GM19099 (cell line): ENCODE data around the gene SVOP.

Experiments used
- POLR2A ChIP-seq: IDR thresholded peaks from 3 replicates; pipeline ENCODE4 v1.6.1; 2011; ENCODE audit warnings: low read depth; ENCODE audit not compliant: insufficient read length; ENCODE audit errors: extremely low read depth

SVOP gene

GRCh38 chr12:108964371-108965352 lies 56.2 kb downstream of the SVOP start:
- TF ChIP-seq POLR2A = no peak

- TF ChIP-seq POLR2A = no peak
Measured at GRCh38 chr12:108962256-108962655, 58.6 kb downstream of the SVOP start.

- TF ChIP-seq POLR2A = no peak
Measured at GRCh38 chr12:108959748-108960655, 60.9 kb downstream of the SVOP start.

- no peak for TF ChIP-seq POLR2A
Measured at GRCh38 chr12:108955225-108955835, 65.5 kb downstream of the SVOP start.

GRCh38 chr12:108950991-108951739 lies 69.7 kb downstream of the SVOP start:
- no peak for TF ChIP-seq POLR2A

- TF ChIP-seq POLR2A = no peak
Measured at GRCh38 chr12:108949976-108950375, 70.9 kb downstream of the SVOP start.

GRCh38 chr12:108948367-108948766 lies 72.5 kb downstream of the SVOP start:
- TF ChIP-seq POLR2A = no peak

- TF ChIP-seq POLR2A = no peak
Measured at GRCh38 chr12:108947097-108947496, 73.8 kb downstream of the SVOP start.

GRCh38 chr12:108940138-108940537 lies 80.7 kb downstream of the SVOP start:
- TF ChIP-seq POLR2A = no peak

- no peak for TF ChIP-seq POLR2A
Measured at GRCh38 chr12:108939594-108939993, 81.3 kb downstream of the SVOP start.

GRCh38 chr12:108938247-108938924 lies 82.5 kb downstream of the SVOP start:
- TF ChIP-seq POLR2A = no peak

- TF ChIP-seq POLR2A = no peak
Measured at GRCh38 chr12:108935159-108935763, 85.6 kb downstream of the SVOP start.

- TF ChIP-seq POLR2A = no peak
Measured at GRCh38 chr12:108933949-108934348, 86.9 kb downstream of the SVOP start.
